Loucy (cell line): ENCODE data around the gene MICALL1.

Source experiments
- EZH2phosphoT487 ChIP-seq: fragments of 200-600 bp; IDR thresholded peaks from 2 replicates; pipeline ENCODE4 v1.6.1; 2018; ENCODE audit warnings: antibody characterized with exemption, mild to moderate bottlenecking, moderate library complexity, borderline replicate concordance
- TF ChIP-seq, protein P1 (sequence below): fragments of 200-600 bp; sonication (generic); conservative IDR thresholded peaks from 2 replicates; pipeline ENCODE4 v1.5.1; 2014; ENCODE audit warnings: mild to moderate bottlenecking, antibody characterized with exemption, low read length

DNA sequence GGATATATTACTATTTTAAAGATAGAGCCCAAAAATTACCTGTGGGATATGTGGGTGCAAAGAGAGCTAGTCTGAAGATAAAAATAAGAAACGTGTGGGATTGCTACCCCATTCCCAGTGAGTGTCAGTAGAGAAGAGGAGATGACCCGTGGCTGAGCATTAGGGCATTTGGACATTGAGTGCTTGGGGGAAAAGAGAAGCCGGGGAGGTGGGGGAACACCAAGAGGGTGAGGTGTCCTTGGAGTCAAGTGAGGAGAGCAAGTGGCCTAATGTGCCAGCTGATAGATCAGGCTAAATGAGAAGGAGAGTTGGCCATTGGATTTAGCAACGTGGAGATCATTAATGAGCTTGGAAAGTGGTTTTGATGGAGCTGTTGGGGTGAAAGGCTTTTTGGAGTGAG lies 48.6 kb downstream of the MICALL1 start:
- TF ChIP-seq, protein P1, sequence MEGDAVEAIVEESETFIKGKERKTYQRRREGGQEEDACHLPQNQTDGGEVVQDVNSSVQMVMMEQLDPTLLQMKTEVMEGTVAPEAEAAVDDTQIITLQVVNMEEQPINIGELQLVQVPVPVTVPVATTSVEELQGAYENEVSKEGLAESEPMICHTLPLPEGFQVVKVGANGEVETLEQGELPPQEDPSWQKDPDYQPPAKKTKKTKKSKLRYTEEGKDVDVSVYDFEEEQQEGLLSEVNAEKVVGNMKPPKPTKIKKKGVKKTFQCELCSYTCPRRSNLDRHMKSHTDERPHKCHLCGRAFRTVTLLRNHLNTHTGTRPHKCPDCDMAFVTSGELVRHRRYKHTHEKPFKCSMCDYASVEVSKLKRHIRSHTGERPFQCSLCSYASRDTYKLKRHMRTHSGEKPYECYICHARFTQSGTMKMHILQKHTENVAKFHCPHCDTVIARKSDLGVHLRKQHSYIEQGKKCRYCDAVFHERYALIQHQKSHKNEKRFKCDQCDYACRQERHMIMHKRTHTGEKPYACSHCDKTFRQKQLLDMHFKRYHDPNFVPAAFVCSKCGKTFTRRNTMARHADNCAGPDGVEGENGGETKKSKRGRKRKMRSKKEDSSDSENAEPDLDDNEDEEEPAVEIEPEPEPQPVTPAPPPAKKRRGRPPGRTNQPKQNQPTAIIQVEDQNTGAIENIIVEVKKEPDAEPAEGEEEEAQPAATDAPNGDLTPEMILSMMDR: no peak
- no peak for TF ChIP-seq EZH2phosphoT487
